Measurements from ENCODE around the gene COLEC12.

DNA sequence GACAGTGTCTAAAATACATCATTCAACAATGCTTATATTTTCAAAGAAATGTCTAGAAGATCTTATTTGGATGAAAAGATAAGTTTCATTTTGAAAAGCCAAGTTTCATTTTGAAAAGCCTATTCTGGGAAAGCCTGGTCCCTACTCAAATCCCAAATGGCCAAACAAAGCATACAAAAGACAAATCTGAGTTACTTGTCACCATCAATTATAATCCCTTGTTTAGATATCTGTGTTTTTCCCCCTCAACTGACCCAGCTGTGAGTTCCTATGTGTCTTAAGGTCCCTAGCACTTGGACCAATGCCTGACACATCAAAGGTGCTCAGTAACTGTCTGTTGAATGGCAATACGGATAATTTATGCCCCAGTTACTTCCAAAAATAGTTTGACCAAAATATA lies 180.3 kb downstream of the COLEC12 start:
- TF ChIP-seq POLR2A (IDR thresholded peaks at IDR 0.05) = no peak
- TF ChIP-seq EP300 (IDR thresholded peaks at IDR 0.05) = no peak
- no peak for TF ChIP-seq CTCF (IDR thresholded peaks at IDR 0.05)
